GM21526 (cell line): Measurements from ENCODE around the gene PARVA.

ENCODE experiments used
- ATAC-seq: cut with Tn5 transposase; IDR thresholded peaks from one replicate; pipeline ENCODE4 v1.9.1; 2021; ENCODE audit warnings: moderate library complexity; ENCODE audit not compliant: unreplicated experiment, low FRiP score

Gene PARVA

DNA sequence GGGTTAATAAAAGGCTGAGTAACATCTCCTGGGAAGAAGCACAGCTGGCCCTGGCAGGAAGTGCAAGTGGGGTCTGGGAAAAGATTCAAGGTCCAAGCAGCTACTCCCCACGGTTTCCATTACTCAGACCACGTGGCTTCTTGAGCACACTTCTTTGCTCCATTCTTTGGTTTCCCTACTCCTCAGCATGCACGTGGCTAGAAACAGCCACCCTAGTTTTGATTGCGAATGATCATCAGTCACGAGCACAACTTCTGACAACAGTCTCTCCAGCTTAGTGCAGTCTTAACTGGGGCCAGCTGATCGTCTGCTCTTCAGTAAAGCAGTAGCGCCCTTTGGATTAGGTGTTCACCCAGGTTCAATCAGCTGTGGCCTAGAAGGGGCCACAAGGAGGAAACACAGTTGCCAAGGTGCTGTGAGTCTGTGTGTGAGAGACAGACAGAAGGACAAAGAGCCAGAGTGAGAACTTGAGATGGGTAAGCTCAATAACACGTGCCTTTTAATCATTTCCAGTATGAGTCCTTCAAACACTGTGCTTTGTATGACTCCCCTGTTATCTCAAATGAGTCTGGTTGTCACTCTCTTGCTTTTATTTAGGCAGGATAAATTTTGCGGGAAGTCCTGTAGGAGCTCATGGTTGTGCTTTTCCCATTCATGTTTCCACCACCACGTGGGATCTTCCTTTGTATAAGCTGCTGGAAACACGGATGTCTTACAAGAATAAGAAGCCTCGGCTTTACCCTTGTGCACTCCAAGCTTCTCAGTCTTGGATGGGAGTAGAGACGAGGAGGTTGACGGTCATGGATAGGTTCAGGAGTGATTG lies 901 bp upstream of the PARVA start:
- no peak for ATAC-seq

DNA sequence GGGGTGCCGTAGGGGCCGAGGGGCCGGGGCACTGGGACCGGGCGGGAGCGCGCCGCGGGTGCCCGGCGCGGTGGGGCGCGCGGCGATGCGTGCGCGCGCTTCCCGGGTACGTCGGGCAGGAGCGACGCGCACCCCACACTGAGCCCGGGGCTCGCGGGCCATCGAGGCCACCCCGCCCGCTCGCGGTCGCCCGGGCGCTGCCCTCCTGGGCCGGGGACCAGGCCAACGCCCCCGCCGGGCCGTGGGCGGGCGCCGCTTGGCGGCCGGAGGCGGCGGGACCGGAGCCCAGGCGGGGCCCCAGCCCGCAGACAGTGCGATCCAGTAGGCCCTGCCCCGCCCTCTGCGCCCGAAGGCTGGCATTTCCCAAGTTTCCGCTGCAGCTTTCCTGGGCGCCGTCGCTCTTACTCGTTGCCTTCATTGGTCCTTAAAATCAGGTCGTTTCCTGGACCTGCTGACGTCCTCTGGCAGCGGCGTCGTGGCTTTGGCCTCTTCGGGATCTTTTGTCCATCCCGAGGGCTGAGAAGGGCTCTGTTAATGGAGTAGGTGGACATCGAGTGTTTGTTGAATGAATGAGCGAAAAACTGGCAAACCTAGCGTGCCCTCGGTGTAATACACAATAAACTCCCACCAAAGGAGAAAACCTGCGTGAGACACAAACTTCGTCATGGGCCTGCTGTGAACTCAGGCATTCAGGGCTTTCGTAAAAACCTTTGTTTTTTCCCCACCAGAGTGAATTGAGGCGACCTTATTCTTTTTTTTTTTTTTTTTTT lies 638 bp downstream of the PARVA start:
- ATAC-seq: no peak

DNA sequence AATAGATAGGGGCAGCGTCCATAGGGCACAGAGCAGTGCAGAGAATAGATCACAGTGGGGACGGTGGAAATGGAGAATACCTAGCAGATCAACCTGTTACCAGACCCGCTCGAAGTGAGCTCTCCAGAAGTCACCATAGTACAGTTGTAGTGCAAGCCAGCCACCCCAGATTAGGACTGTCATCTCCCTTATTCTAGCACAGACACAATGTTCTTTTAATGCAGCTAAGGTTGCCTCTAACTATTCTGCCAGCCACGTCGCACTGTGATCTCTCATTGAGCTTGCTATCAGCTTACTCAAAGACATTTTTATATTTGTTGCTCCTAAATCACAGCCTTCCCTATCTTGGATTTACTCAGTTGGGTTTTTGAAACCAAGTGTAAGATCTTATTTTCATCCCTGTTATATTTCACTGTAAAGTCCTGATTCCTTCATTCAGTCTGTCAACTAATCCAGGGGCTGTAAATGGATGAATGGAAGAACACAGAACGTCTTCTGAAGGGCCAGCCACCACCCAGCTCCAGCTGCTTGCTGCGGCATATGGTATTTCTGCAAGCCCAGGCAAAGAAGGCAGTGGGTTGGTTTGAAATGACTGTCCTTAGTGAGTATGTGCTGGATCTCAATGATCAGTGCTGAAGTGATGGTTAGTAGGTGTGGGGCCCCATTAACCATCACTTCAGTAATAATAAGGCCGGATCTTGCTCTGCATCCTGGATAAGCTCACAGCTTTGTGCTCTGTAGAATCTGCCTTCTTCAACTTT lies 3.4 kb downstream of the PARVA start:
- ATAC-seq: no peak

DNA sequence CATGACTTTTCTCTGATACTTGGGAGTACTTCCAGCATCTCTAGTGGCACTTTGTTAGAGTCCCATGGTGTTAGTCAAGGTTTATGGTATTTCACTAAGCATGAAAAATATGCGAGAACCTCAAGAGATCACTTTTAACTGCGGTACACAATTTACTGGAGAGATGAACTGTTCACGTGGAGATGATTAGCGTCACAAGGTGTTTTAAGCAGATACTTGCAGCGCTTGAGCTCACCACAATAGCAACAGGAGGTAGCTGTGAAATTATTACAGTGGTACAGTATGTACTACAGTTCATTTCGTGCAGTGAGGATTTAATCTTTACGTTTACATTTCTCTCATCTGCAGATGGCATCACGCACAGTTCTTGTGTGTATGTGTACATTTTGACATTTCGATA lies 4.5 kb downstream of the PARVA start:
- no peak for ATAC-seq

DNA sequence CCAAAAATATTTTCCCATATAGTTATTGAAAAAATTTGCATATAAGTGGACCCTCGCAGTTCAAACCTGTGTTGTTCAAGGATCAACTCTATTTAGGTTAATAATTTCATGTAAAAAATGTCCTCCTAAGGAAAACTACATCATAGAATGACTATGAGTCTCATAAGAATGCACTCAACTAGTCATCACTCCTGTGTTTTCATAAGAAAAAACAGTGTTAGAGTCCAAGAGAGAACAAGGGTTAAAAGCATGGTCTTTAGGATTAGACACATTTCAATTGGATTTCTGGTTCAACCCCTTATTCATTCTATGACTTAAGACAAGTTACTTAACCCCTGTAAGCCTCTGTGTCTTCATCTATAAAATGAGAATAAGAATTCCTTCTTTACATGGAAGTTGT lies 5.1 kb downstream of the PARVA start:
- no peak for ATAC-seq

DNA sequence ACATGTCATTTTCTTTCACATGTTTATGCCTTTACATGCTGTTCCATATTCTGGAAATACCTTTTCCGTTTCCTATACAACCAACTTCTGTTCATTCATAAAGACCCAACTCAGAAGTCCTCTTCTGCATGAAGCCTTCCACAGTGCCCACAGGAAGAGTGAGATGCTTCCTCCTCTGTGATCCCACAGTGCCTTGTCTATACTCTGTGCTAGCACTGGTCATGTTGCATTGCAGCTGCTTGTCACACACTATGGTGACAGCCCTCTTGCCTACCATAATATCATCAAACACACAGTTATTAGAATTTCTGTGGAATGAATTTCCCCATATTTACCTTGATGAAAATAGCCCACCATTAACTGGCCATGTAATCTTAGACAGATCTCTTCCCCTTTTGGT lies 8.9 kb downstream of the PARVA start:
- no peak for ATAC-seq

DNA sequence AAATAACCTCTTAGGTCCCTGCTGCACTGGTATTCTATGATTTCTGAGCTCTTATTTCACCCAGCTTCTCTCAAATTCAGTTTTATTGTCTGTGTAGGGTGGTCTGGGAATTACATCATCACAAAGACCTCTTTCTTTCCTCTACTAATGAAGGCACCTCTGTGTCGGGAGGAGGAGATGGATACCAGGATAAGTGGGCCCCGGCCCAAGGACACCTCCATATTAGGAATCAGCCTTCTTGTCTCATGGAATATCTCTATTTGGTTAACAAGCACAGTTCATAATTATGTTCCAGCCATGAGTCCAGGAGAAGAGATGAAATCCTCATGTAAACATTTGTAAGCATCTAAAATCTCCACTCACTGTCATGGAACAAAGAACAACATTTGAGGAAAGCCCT lies 9.4 kb downstream of the PARVA start:
- no peak for ATAC-seq

DNA sequence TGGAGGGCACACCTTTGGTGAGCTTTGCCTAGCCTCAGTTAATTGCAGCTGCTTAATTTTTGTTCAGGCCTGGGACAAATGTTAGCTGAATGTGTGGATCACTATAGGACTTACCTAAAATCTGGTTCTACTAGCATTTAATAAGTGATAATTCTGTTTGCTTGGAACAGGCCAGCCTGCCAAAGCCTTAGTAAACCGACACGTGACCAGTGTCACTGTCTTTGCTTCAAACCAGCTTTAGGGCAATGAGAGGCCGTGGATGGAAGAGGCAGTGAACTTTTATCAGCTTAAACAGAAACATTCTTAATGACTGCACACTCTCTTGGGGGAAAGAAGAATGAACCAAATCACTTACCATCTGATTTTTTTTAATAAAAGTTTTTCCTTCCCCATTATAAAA lies 10.8 kb downstream of the PARVA start:
- no peak for ATAC-seq

DNA sequence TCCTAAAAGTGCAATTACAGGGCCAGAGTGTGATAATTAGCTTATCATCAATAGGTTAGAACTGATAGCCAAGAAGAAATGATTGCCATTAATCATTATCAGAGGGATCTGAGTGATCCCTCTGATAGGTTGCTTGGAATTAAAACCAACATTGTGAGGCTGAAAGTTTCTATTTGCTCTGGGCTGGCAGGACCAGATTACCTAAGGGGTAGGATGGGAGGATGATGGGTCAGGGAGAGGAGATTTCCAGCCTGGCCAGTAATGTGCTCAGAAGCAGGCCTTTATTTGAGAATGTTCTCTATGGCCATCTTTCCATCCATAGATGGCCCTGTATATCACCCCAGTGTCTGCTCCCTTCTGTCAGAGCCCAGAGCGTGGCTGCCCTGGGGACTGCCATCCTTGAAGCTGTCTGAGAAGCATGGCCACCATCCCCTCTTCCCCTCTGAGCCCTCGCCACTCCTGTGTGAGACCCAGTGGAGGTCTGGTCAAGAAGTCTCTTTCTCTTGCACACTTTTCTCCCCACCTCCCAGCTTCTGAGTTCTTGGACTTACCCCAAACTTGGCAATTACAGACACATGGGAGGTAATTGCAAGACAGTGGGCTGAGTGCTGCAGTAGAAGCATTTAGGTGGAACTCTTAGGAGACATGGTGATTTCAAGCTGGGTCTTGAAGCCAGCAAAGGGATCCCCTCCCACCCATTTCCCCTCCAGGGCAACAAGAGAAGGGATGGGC lies 11.7 kb downstream of the PARVA start:
- ATAC-seq: no peak

DNA sequence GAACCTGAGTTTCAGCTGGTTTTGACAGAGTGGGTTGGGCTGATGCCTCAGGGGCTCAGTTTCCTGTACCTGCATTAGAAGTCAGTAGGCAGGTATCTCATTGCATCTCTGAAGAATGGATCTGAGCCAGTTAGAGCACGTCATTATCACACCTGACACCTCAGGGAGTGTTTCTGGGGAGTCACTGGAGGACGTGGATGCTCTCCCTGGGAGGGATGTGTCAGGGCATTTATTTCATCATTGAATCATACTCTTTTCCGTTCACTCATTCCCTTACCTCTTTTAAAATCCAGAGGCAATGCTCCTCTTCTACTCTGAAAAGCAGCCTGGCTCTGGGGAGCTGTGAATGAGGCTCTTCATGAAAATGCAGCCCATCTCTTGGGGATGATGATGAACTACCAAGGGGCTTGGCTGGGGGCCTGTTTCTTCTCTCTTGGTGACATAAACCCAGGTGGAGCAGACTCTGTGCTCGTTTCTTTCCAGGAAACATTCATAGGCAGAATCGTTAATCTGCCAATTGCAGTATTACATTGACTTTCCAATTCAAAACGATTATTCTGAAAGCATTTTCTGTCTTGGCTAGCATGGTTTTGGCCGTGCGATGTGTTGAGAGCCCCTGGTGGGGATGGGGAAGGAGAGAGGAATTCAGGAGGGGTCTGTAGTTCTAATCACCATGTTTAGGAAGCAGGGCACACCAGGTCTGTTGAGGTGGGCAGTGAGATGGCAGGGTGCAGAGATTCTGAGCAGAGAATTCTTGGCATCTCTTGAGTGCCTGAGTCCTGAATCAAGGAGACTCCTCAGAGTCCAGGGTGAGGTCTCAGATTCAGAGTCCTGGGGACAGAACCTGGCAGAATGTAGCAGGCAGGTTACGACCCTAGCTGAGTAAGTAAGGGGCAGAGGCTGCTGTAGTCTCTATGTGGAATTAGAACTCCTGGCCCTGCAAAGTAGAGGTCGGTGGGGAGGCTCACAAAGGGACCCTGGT lies 12.6 kb downstream of the PARVA start:
- no peak for ATAC-seq

DNA sequence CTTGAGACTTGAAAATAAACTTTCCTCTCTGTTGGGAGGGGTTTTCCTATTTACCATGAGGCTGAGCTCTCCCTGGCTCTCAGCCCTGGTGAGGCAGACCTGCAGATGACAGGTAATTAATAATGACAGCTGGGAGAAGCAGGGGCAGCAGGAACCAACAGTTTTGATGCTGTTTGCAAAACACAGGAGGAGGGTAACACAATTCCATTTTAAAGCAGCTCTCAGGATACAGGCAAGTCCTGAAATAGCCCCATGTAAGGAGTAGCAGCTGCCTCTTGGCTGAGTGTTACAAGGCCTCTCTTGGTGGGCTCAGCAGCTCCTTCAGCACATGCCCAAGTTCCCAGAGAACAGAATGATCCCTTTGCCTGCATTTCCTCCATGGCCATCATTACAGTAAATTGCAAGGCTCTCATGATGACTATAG lies 13.3 kb downstream of the PARVA start:
- ATAC-seq: no peak

DNA sequence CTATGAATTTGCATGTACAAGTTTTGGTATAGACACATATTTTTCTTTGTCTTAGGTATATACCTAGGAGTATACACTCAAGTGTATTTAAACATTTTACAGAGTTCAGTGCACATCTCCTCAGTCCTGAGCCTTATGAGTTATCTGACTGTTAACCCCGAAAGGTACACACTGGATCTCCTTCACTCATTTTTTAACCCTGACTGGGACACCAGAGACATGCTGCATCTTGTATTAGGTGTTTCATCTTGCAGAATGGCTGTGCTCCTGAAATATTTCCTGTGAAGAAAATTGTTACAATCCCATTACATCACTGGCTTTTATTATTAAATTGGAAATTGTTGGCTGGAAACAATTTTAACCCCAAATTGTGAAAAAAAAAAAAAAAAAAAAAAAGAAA lies 15.3 kb downstream of the PARVA start:
- no peak for ATAC-seq

DNA sequence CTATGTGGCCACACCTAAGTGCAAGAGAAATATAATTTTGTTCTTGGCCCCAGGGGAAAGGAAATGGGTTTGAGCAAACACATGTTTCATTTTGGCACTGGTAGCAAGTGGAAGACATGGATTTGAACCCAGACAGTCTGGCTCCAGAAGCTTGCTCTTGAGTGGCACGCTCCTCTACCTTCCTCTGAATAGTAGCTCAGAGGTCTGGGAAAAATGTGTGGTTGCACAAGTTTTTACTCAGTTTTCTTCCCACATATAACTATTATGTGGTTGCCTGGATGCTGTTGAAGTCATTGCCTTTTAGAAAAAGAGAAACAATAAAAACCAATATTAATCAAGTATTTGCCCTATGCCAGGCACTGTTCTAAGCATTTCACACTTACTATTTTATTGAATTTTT lies 16.3 kb downstream of the PARVA start:
- no peak for ATAC-seq

DNA sequence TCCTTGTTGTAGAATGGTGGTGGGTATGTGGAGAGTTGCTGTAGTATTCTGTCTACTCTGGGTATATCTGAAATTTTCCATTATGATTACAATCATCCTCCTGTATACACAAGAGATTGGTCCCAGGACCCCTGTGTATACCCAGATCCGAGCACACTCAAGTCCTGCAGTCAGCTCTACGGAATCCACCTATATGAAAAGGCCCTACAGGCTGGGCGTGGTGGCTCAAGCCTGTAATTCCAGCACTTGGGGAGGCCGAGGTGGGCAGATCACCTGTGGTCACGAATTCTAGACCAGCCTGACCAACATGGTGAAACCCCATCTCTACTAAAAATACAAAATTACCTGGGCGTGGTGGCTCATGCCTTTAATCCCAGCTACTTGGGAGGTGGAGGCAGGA lies 17.2 kb downstream of the PARVA start:
- ATAC-seq: no peak

DNA sequence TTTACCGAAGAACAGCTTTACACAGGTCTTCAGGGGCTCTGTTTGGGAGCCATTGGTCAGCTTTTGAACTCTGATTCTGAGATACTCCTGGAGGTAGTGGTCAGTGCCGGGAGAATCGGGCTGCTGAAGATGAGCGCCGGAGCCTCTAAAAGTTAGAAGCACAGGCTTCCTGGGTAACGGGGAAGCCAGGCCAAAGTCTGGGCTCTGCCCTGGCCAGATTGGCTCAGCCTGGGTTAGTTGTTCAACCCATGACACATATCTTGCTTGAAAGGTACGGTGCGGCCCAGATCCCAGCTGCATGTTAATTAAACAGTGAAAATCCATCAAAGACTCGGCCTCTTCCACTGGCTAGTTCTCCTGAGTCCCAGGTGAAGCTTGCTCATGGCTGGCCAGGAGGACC lies 18.0 kb downstream of the PARVA start:
- ATAC-seq: no peak

DNA sequence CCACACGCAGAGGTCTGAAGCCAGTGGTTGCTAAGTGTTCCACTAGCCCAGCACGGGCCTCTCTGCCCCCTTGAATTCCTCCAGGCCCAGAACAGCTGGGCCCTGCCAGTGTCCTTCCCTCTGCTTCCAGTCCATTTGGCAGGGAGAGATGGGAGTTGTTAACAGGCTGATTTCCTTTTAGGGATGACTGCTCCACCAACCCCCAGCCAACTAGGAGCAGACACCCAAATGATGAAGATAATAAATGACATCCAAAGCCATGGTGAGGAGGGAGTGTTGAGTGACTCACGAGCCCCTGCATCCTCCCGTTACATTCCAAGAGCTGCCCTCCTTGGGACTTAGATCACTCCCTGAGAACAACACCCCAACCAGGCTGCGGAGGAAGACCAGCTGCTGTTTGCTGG lies 20.6 kb downstream of the PARVA start:
- no peak for ATAC-seq

DNA sequence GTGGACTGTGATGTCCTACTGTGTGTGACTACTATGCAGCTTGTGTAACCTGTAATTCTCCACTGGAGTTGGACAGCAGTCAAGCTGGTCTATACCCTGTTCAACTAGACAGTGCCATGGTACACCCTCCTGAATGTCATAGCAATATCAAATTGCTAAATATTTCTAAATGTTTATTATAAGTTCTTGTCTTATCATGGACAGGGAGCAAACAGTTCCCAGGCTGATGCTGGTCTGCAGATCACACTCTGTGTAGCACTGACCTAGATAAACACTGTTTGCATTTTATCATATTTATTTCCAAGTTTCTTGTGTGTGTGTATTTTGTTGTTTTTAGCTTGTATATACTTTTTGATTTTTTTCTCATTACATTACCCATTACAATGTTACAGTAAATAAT lies 22.0 kb downstream of the PARVA start:
- ATAC-seq: no peak

DNA sequence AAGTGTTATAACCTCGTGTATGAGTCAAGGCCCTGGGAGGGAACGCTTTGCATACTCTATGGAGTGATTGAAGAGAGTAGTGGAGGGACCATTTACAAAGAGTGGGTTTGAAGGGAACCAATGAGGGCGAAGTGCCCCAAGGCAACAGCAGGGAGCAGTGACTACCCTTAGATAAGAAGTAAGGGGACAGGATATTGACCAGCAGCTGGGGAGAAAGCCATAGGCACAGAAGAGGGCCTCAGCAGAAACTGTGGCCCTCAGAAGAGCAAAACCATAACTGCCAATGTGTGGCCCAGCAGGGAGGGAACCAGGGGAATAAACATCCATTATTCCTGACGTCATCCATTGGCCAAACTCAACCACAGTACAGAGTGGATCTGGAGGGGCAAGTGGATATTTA lies 24.7 kb downstream of the PARVA start:
- no peak for ATAC-seq

DNA sequence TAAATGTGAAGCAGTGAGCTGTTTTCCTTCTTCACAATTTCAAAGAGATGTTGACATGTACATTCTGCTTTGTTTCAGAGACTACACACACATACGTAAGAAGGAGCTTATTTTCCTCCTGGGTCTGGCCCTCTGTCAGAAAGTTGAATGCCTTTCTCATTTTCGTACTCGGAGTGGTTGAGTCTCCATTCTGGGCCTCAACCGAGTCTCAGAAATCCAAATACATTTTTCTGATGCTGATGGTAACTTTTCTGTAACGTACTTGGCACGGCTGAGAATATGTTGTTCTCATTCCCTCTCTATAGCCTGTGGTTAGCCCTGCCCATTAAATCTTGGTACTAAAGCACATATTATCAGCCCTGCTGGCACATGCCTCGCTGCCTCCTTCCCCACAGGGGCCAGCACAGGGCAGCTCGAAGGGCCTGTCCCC lies 25.3 kb downstream of the PARVA start:
- no peak for ATAC-seq
